Peyer's patch (tissue), 4 donors: ENCODE results near the gene SERTAD1. TPM values are rescaled to one million over a fixed set of nuclear protein-coding genes. Genes with fewer than 3 reads are reported as not detected.

Source experiments
- DNase-seq, 3 donors: peaks; one replicate each; pipeline ENCODE4 v3.0.0-alpha.2; 2017 to 2019
- H3K27ac ChIP-seq, 4 donors: fragments of 200-600 bp; sonication (generic); one replicate each; pipeline ENCODE4 v1.5.1; 2016 to 2019
- H3K27me3 ChIP-seq, 2 donors: fragments of 200-600 bp; sonication (generic); one replicate each; pipeline ENCODE4 v1.5.1; 2019
- H3K36me3 ChIP-seq, 3 donors: fragments of 200-600 bp; sonication (generic); one replicate each; pipeline ENCODE4 v1.5.1; 2016 to 2019
- H3K4me1 ChIP-seq, 4 donors: fragments of 200-600 bp; sonication (generic); one replicate each; pipeline ENCODE4 v1.5.1; 2016 to 2019
- H3K4me3 ChIP-seq, 4 donors: fragments of 200-600 bp; sonication (generic); 1 replicate in 3 of 4; 2 replicates in 1 of 4; pipeline ENCODE4 v1.5.1; 2016 to 2019; ENCODE audit warnings: mild to moderate bottlenecking in 1 of 4
- H3K9me3 ChIP-seq, 4 donors: fragments of 200-600 bp; sonication (generic); one replicate each; pipeline ENCODE4 v1.5.1; 2016 to 2019; ENCODE audit warnings: mild to moderate bottlenecking in 1 of 4
- CTCF ChIP-seq, 6 experiments: fragments of 450-650 bp in 4 of 6; fragments of 200-600 bp in 2 of 6; sonication (generic) in 1 of 6; IDR thresholded peaks; one replicate each; pipeline ENCODE4 v1.5.1; 2017 to 2019; ENCODE audit warnings: antibody characterized with exemption in 6 of 6, mild to moderate bottlenecking in 3 of 6, moderate library complexity in 1 of 6
- POLR2A ChIP-seq, 2 donors: fragments of 450-650 bp; IDR thresholded peaks; one replicate each; pipeline ENCODE4 v1.5.1; 2017; ENCODE audit warnings: antibody characterized with exemption in 2 of 2, mild to moderate bottlenecking in 2 of 2, moderate library complexity in 2 of 2
- total RNA-seq, 4 donors: library from RNA; depleted of rRNA; stranded (reverse); fragments of >200 nt; gene quantifications; one replicate each; pipeline ENCODE4 v1.1.0, GENCODE V29; 2016

SERTAD1 gene
- total RNA-seq, 4 donors from 2014 or later = 4.1 to 18.2 (median 11.6) TPM

- DNase-seq = no peak
- Histone ChIP-seq H3K27ac (no peak overlapping the region), H3K4me1 (peaks cover 0 to 38% (median 9%) of the 10 kb centered on the region in 4 donors), H3K36me3 (peaks cover 0 to 13% (median 0%) of the 10 kb centered on the region in 3 donors), H3K27me3 (no peaks in the 10 kb centered on the region), H3K4me3 (no peak overlapping the region), H3K9me3 (no peaks in the 10 kb centered on the region)
- TF ChIP-seq CTCF (IDR thresholded peaks at IDR 0.05) (no peak), POLR2A (IDR thresholded peaks at IDR 0.05) (no peak)
These were observed 6.7 kb downstream of the SERTAD1 start for GRCh38 chr19:40419066-40419612.

DNA sequence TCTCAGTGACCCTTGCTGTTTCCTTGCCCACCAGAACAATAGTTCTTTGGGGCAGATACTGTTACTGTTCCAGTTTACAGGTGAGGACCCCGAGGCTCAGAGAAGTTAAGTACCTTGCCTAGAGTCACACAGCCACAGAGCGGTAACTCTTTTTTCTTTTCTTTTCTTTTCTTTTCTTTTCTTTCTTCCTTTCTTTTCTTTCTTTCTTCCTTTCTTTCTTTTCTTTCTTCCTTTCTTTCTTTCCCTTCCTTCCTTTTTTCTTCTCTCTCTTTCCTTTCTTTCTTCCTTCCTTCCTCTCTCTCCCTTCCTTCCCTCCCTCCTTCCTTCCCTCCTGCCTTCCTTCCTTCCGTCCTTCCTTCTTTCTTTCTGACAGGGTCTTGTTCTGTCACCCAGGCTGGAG lies 7.8 kb downstream of the SERTAD1 start:
- Histone ChIP-seq H3K4me1 (peaks cover 0 to 27% (median 8%) of the 10 kb centered on the region in 4 donors), H3K36me3 (peaks cover 0 to 9% (median 0%) of the 10 kb centered on the region in 3 donors), H3K27ac (peak overlapping the region; percentile 53 to 81 (median 66)), H3K4me3 (no peak overlapping the region), H3K27me3 (no peaks in the 10 kb centered on the region), H3K9me3 (no peaks in the 10 kb centered on the region)
- TF ChIP-seq CTCF (IDR thresholded peaks at IDR 0.05) = no peak
- TF ChIP-seq POLR2A (IDR thresholded peaks at IDR 0.05) = no peak
- no peak for DNase-seq

DNA sequence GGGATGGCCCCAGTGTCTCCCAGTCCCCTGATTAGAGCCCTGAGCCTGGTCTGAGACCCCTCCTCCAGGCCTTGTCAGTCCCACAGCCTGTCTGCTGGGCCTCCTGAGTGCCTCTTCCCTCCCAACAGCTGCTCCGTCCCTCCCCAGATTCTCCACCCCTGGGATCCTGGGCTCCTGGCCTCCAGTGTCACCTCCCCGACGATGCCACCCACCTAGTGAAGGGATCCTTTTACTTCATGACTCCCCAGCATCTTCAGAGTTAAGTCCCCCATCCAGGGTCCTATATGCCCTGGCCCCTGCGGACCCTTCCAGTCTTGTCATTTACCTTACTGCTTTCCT lies 8.2 kb downstream of the SERTAD1 start:
- Histone ChIP-seq H3K4me1 (peaks cover 0 to 22% (median 8%) of the 10 kb centered on the region in 4 donors), H3K27me3 (no peaks in the 10 kb centered on the region), H3K9me3 (no peaks in the 10 kb centered on the region), H3K4me3 (no peak overlapping the region), H3K36me3 (peaks cover 0 to 5% (median 0%) of the 10 kb centered on the region in 3 donors), H3K27ac (peak overlapping the region; percentile 53 to 81 (median 66))
- TF ChIP-seq POLR2A (IDR thresholded peaks at IDR 0.05) (no peak), CTCF (IDR thresholded peaks at IDR 0.05) (no peak)
- DNase-seq = no peak

GRCh38 chr19:40416918-40417642 lies 8.7 kb downstream of the SERTAD1 start:
- peak overlapping the region; percentile 53 to 81 (median 66) for H3K27ac ChIP-seq

DNA sequence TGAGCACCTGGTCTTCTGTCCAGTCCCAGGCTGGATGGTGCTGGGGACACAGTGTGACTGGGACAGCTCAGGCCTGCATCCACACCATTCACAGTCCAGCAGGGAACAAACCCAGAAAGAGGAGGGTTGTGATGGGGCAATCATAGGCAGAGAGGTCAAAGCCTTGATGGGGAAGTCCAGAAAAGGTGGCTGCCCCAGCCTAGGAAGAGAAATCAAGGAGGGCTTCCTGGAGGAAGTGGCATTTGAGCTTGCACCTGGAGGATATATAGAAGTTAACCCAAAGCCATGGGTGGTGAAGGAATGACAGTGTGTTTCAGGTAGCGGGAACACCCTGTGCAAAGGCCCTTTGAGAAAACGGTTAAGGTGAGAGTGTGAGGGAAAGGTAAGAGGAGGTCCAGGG lies 10.0 kb downstream of the SERTAD1 start:
- no peak overlapping the region for H3K27ac ChIP-seq
- H3K36me3 ChIP-seq = no peaks in the 10 kb centered on the region
- no peaks in the 10 kb centered on the region for H3K27me3 ChIP-seq
- H3K4me3 ChIP-seq = no peak overlapping the region
- peaks cover 0 to 9% (median 0%) of the 10 kb centered on the region in 4 donors for H3K4me1 ChIP-seq
- TF ChIP-seq POLR2A (IDR thresholded peaks at IDR 0.05) (no peak), CTCF (IDR thresholded peaks at IDR 0.05) (no peak)
- no peaks in the 10 kb centered on the region for H3K9me3 ChIP-seq
- DNase-seq = no peak

More at GRCh38 chr19:40416918-40417642, 8.7 kb downstream of the SERTAD1 start:
- Histone ChIP-seq H3K4me3 (no peak overlapping the region), H3K4me1 (peaks cover 0 to 17% (median 7%) of the 10 kb centered on the region in 4 donors), H3K27me3 (no peaks in the 10 kb centered on the region), H3K36me3 (no peaks in the 10 kb centered on the region), H3K9me3 (no peaks in the 10 kb centered on the region)
- no peak for TF ChIP-seq CTCF (IDR thresholded peaks at IDR 0.05)
- peak; percentile 13 to 19 for TF ChIP-seq POLR2A (IDR thresholded peaks at IDR 0.05)
- peak in 1 of 3 donors; percentile 67 for DNase-seq
